NCI-H510A treated with DMSO at 0.1 percent for 48 hours (cell line): ENCODE results near the gene FOXL2NB.
"Not testable (repeated sequence)": the region's sequence is repeated elsewhere in the genome, so short reads cannot be mapped to it uniquely, and the experiment has no call there.

Experiments
- DNase-seq: peaks from one replicate; lab custom pipeline; 2025; lab: John Stamatoyannopoulos, UW

Gene FOXL2NB

DNA sequence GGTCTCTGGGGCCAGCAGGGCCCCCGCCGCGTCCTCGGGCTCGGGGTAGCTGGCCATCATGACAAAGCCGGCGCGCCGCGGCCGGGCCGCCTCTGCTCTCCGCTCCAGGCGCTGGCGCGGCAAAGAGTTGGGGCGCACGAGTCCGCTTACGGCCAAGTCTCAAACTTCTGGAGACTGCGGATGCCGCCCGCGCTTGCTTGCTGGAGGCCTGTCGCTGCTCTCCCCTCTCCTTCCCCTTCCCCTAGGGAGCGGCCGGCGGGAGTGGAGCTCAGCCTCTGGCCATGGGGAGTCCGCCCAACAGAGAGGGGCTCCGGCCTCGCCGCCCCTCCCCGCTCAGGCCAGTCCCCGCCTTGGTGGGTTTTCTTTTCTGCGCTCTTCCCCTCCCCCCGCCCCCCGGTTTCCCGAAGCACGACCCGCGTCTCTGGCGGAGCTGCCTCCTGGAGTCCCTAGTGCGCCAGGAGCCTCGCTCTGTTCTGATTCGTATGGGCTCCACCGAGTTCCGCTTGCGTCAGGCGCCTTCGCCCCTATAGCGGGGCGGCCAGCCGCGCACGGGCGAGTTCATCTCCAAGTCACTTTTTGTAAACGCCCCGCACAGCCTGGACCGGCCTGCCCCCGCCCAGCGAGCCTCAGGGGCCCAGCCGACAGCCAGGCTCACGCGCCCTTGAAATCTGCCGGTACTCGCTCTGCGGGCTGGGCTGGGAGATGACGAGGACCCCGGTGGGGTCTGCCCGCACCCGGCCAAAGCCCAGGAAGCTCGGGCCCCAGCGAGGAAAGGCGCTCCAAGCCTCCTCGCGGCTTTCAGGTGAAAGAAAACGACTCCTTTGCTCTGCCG is at the start of gene FOXL2NB, which contains the start of gene FOXL2:
FOXL2NB (plus strand) TSS at position 555 of the 832 bp plus-strand sequence; CDS start at position 703, 148 bp downstream.
FOXL2 (minus strand) TSS at position 475 of the 832 bp plus-strand sequence; CDS start at position 60, 415 bp downstream.
- DNase-seq, result no peak

DNA sequence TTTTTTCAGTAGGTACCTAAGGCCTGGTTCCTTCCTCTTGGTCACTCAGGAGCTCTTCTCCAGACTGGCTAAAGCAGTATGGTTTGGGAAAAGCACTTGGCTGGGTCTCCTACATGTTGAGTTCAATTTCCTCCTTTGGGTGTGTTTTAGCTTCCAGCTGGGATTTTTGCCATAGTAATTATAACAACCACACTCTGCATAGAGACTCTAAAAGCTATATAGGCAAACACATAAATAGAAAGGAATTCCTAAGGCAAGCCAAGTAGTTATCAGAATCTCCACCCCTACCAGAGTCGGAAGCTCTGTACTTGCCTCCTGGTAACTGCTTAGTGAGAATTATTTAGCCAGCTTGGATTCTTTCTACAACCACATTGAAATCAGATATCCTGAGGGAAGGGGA is 48.7 kb upstream of the FOXL2NB start:
- DNase-seq, result no peak

DNA sequence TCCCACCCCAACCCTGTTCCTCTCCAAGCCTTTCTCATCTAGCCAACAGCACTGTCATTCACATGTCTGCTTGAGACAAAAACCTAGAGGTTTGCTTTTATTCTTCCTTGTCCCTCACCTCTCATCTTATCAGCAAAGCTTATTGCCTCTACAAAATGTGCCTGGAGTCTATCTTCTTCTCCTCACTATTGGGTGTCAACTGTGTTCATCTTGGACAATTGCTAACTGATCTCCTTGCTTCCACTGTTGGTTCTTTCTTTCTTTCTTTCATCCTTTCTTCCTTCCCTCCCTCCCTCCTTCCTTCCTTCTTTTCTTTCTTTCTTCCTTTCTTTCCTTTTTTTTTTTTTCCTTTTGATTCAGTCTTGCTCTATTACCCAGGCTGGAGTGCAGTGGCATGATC is 48.3 kb upstream of the FOXL2NB start:
- no peak for DNase-seq

DNA sequence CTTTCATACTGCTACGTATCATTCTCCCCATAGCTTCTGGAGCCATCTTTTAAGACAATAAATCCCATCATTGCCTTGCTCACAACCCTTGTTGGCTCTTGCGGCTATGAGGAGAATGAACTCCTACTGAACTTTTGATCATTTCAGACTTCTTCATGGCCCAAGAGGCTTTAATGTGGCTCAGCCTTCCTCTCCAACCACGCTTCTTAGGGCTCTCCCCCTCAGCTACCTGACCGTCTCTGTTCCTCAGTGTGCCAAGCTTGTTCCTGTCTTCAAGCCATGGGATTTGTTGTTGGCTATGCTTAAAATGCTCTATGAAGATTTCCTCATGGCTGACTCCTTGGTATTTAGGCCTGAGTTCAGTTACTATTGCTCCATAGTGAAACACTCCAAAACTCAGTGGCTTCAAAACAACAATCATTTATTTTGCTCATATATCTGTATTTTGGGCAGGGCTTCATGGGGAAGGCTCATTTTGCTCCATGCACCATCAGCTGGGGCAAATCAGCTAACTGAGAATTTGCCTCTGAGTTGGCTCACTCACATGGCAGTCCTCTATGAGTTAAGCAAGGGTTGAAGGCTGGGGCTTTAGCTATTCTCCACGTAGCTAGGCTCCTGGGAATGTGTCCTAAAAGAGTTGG is 47.5 kb upstream of the FOXL2NB start:
- DNase-seq, result no peak

DNA sequence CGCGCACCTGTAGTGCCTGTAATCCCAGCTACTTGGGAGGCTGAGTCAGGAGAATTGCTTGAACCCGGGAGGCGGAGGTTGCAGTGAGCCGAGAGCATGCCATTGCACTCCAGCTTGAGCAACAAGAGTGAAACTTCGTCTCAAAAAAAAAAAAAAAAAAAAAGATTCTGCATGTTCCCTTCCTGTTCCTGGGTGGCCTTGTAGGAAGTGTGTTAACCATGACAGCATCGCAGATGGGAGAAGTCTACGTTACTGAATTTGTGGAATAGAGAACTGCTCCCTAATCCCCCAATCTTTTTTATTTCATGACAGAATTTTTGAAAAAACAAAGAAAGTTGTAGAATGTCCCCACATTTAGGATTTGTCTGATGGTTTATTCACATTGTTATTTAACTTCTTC is 45.5 kb upstream of the FOXL2NB start:
- DNase-seq, result no peak

DNA sequence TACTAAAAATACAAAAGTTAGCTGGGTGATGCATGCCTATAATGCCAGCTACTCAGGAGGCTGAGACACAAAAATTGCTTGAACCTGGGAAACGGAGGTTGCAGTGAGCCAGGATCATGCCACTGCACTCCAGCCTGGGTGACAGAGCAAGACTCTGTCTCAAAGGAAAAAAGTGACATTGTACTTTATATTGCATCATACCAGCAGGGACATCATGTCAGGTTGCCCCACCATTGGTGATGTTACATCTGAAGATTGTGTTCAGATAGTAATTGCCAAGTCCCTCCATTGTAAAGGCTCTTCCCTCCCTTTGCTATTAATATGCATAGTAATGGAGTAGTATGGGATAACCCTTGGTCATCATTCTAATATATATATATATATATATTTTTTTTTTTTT is 44.8 kb upstream of the FOXL2NB start:
- DNase-seq, result no peak

DNA sequence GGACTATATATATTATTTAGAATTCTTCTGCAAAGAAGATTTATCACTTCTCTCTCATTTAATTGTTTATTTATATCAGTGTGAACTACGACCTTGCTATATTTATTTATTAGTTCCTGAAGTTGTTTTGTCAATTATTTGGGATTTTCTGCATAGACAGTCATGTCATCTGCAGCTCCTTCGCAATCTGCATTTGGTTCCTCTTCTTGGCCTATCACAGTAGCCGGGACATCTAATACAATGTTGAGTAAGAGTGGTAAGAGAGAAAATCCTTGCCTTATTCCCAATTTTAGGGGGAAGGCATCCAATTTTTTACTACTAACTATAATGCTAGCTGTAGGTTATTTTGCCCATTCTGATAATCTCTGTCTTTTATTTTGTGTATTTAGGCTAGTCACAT is 39.5 kb upstream of the FOXL2NB start:
- DNase-seq, result no peak

DNA sequence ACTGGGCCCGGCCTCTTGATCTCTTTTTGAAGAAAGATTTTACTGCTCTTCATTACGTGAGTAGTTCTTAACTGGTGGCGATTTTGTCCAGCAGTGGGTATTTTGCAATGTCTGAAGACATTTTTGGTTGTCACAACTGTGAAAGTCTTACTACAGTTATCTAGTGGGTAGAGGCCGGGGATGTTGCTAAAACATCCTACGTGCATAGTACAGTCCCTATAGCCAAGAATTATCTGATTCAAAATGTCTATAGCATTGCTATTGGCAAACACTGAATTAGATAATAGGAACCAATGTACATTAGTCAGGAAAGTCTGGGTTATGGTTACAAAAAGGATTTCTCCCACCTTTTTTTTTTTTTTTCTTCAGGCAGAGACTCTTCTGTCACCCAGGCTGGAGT is 38.2 kb upstream of the FOXL2NB start:
- DNase-seq, result no peak

DNA sequence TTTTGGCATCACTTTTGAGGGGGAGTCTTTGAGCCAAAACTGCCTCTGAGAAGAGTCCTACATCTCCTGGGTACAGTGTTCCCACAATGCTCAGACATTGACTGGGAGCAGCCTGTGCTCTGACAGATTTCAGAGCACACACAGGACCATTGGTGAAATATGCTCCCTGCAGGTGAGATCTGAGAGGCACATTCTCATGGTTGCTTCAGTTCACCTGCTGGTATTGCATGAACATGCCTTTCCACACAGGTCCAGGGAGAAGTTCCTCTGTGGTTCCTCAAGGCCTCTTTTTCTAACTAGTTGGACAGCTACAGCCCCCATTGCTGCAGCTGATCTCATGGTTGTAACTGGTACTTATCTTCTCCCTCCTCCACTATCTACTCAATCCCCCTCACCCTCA is 37.1 kb upstream of the FOXL2NB start:
- DNase-seq, result no peak

DNA sequence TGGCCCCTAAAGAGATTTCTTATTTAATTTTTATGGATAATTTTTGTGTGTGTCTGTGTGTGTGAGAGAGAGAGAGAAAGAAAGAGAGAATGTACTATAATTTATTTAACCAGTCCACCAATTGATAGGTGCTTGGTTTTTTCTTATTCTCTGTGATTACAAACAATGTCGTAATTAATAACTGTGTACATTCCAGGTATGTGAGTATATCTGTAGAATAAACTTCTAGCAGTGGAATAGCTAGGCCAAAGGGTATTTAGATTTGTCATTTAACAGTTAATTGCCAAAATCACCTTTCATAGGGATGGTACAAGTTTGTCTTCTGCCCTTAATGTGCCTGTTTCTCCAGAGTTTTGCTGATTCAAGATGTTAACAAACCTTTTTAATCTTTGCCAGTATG is 35.4 kb upstream of the FOXL2NB start:
- no peak for DNase-seq

DNA sequence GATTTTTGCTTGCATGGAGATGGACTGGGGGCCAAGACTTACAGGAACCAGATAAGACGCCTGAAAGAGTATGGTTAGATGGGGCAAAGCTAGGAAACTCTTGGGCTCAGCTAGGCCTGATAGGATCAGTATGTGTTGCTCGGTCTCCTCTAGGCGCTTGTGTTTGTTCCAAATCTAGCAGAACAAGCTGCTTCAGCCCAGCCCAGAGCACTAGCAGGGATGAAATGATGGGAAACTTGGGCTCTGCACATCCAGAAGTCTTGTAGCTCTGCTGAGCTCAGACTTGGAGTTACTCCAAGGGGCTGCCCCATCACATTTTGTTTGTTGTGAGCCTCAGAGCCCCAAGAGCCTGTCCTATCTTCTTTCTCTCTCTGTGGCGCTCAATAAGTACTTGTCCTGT is 34.8 kb upstream of the FOXL2NB start:
- DNase-seq, result no peak

DNA sequence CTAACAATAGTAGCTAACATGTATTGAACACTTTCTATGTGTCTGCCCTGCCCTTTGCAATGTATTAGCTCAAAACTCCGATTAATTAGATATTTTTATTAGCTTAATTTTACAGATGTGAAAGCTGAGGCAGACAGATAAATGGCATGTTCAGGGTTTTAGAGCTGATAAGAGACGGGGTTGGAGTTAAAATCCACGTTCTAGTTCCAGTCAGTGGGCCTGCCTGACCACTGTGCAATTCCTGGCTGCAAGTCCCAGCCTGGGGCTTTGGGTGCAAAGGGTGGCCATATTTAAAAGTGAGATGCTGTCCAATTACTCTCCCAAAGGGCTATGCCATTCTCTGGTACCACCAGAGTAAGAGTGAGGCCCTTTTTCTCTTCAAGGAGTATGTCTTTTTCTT is 33.3 kb upstream of the FOXL2NB start:
- DNase-seq, result no peak

DNA sequence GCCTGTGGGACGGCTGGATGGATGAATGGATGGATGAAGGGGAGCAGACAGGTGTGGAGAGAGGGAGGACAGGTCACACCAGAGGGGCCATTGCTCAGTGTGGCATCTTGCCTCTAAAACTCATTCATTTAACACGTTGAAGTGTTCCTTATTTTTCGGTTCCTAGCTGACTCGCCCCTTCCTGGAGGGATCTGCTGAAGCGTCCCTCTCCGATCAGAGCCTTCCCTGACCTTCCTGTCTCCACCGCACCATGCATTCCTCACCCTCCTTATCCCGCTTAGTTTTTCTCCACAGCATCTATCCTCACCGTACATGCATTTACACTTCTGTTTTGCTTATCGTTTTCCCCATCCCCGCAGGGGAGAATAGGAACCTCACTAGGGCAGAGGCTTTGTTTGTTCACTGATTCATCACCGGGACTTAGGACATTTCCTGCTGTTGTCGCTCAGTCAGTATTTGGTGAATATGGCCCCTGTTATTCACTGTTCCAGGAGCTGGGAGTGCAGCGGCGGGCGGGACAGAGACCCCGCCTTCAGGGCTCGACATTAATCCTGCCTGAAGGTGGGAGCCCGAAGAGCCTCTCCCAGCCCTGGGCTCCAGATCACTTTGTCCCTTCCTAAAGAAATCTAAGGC is 32.0 kb upstream of the FOXL2NB start:
- DNase-seq, result no peak

DNA sequence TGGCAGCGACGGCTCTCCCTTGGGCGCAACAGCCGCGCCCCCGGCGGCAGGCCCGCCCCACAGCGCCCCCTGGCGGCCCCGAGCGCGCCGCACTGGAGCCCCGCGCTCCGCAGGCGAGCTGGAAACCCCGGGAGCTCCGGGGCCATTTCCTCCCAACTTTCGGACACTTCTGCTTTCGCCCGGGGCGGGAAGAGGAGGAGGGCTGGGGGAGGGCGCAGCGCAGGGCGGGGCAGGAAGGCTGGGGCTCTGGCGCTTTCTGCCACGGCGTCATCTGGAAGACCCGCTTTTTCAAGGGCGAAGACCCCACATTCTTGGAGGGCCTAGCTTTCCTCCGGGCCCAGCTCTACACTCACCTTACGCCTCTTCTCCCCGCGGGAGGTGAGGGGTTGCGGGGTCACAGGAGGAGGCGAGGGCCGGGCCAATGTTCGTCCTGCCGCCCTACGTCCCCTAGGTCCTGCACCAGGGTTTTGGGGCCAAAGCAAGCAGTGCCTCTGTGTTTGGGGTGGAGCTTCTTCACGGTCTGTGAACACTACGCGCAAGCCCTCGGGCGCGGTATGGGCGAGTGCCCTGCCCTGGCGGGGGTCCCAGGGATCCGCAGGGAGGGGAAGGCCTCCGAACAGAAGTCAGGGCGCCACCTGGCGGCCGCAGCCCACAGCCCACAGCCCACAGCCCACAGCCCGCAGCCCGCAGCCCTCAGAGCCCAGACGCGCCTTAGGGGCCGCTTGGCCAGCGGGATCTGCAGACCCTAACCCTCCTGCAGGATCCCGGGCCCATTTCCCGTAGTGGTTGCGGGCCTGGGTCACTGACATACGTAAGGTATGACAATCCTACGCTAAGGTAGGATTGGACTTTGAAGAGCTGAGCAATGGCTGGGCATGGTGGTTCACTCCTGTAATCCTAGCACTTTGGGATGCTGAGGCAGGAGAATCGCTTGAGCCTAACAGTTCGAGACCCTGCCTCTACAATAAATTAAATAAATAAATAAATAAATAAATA is 31.2 kb upstream of the FOXL2NB start:
- peak; percentile 63 for DNase-seq

DNA sequence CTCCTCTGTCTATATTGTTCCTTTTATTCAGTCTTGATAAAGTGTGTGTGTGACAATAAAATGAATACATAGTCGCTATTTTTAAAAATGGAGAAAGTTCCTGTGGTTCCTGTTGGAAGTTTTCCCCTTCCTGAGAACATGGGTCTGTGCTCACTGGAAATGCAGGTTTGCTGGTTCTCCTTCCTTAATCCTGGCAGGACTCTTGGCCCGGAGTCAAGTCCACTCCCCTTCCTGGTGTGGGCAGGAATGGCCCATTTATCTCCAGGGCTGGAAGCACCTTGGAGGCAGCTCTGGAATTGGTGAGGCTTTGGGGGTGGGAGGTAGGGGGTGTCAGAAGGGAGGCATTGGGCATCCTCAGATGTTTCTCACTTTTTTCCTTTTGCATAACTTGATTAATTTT is 30.2 kb upstream of the FOXL2NB start:
- no peak for DNase-seq

DNA sequence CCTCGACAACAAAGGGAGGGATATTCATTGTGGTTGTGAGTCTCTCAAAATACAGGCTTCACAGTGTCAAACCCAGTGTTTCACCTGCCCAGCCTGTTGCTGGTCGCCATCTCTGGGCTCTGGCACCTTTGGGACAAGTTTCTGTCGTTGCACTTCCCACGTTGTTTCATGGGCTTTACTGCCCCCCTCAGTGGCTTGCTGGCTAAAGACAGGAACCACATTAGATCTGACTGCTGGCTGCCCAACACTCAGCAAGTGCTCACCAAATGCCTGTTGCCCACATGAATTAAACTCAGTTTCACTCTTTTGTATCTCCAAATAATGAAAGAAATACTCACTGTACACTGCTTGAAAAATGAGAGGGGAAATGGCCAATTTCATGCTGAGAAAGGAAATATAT is 27.7 kb upstream of the FOXL2NB start:
- DNase-seq, result no peak

DNA sequence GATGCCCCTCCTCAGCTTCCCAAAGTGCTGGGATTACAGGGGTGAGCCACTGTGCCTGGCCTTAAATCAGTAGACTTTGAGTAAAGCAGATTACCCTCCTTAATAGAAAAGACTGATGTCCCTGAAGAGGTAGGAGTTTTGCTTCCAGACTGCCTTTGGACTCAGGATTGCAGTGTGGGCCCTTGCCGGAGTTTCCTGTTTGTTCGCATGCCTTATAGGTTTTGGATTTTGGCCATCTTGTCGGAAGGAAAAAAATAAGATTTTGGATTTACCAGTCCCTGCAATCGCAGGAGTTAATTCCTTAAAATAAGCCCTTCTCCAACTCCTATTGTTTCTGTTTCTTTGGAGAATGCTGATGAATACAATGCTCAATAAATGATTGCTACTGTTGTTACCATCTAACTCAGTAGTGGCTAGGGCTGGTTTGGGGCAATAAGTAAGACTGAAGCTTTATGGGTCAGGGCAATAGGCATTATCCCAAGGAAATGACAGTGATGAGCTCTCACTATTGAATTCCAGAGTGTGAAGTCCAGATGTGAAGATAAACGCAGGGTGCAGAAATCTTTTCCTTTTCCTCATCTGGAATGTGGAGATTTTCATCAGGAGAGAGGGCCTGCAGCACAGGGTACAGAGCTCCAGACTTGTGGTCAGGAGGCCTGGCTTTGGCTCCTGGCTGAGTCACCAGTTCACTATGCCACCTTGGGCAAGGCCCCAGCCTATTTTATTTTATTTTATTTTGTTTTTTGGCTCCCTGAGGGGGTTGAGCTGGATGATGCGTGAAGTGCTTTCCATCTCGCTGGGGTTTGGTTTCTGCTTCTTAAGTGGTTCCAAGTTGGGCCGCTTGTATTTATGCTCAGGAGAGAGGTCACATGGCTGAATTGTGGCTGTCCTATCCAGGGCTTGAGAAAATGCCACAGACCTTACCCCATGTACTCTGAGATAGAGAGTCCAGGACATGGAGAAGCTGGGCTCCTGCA is 25.4 kb upstream of the FOXL2NB start:
- no peak for DNase-seq

DNA sequence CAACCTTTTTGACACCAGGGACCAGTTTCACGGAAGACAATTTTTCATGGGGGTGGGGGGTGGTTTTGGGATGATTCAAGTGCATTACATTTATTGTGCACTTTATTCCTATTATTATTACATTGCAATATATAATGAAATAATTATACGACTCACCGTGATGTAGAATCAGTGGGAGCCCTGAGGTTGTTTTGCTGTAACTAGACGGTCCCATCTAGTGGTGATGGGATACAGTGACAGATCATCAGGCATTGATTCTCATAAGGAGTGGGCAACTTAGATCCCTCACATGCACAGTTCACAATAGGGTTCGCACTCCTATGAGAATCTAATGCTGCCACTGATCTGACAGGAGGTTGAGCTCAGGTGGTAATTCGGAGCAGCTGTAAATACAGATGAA is 24.6 kb upstream of the FOXL2NB start:
- not testable (repeated sequence) for DNase-seq

DNA sequence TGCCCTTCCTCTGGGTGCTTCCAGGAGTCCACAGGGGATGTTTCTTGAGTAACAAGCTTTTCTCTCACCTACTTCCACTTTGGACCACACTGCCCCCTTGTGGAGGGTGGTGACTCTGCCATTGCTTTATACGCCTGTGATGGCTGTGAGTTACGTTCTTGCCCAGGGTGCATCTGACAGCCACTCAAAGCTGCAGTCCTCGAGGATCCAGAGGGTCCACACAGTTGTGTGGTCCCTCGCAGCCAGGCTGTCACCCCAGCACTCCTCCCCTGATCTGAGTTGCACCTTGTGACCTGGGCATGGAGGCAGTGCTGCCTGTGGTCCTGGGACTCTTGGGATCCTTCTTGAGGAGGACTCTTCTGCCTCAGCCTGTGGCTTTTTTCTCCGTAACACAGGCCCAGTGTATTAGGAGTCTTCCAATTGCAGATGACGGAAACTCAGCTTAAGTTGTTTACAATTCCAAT is 23.5 kb upstream of the FOXL2NB start:
- peak; percentile 54 for DNase-seq

DNA sequence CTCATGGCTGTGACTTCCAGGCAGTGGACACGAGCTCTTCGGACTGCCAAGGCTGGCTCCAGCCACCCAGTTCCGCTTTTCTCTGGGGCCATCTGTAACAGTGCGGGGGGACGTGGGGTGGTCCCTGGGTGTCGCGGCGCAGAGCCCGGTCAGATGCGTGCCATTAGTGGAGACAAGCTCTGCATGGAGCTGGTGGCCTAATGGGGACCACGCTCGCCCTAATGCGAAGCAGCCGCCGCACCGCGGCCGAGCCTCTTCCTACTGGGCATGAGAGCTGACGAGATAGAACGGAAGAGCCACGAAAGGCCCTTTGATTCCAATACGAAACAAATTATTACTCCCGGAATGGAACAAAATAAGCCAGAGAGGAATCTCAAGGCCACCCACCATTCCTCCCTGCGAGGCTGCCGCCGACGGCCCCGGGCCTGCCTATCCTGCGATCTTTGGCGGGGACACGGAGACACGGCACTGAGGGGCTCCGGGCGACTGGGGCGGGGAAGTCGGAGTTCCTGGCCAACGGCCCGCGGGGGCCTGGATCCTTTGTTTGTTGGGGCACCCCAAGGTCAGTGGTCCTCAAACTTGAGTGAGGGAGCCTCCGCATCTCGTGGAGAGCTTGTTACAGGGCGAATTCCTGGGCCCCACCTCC is 18.2 kb upstream of the FOXL2NB start:
- no peak for DNase-seq
